Measurements from ENCODE around the gene EPB41L1. TPM values are rescaled to one million over a fixed set of nuclear protein-coding genes. Genes with fewer than 3 reads are reported as not detected.
"Not testable (repeated sequence)": the region's sequence is repeated elsewhere in the genome, so short reads cannot be mapped to it uniquely, and the experiment has no call there.

EPB41L1 gene
- total and polyA plus RNA-seq, 2 experiments from 2014 or later: 24.1 to 48.7 TPM

- Histone ChIP-seq H3K36me3 (ENCODE audit: insufficient read depth) (no peaks in the 10 kb centered on the region), H3K9me2 (ENCODE audit: insufficient read depth) (no peaks in the 10 kb centered on the region), H4K20me1 (replicated peaks; ENCODE audit: insufficient read depth) (no peaks in the 10 kb centered on the region), H3F3A (replicated peaks; ENCODE audit: low read depth) (no peaks in the 10 kb centered on the region), H3K4me1 (ENCODE audit: insufficient read depth) (no peaks in the 10 kb centered on the region; the same call in 1 of the 2 replicates), H3K27me3 (ENCODE audit: insufficient read depth) (no peaks in the 10 kb centered on the region), H3K27ac (ENCODE audit: low read depth) (no peak overlapping the region), H3K4me3 (no peak overlapping the region), H3K4me2 (no peak overlapping the region), H3K79me2 (replicated peaks; ENCODE audit: insufficient read depth) (no peaks in the 10 kb centered on the region), H2AFZ (no peak overlapping the region)
- TF ChIP-seq ZNF462 (CRISPR knock-in tag; IDR thresholded peaks at IDR 0.05) (no peak), POLR2AphosphoS5 (IDR thresholded peaks at IDR 0.05; ENCODE audit: low read depth) (no peak), JUNB (IDR thresholded peaks at IDR 0.05; ENCODE audit: unreplicated experiment) (no peak), CTCF (conservative IDR thresholded peaks at IDR 0.05; ENCODE audit: low read depth in 2 of 2) (no peak), REST (IDR thresholded peaks at IDR 0.05; ENCODE audit: unreplicated experiment) (no peak), ETS1 (IDR thresholded peaks at IDR 0.05) (no peak), EZH2phosphoT487 (IDR thresholded peaks at IDR 0.05; ENCODE audit: unreplicated experiment) (no peak)
- peaks cover 4% of the 10 kb centered on the region; the same call in 2 of the 3 replicates for H3K4me1 Mint-ChIP-seq
- no peak overlapping the region for H3K4me3 Mint-ChIP-seq
- no peak overlapping the region for H3K27ac Mint-ChIP-seq
- DNase-seq (ENCODE audit: low spot score) (no peak), ATAC-seq (no peak)
- no peaks in the 10 kb centered on the region for H3K9me3 Mint-ChIP-seq
- no peaks in the 10 kb centered on the region for H3K36me3 Mint-ChIP-seq (ENCODE audit: low read depth)
- peaks cover 5% of the 10 kb centered on the region for H3K27me3 Mint-ChIP-seq (ENCODE audit: insufficient read depth, low read depth, poor library complexity)
Observed at GRCh38 chr20:36135821-36136220, 18.7 kb upstream of the EPB41L1 start.

- not testable (repeated sequence) for H3K4me1 Mint-ChIP-seq; H3K4me3 Mint-ChIP-seq; ATAC-seq; H3F3A ChIP-seq (replicated peaks; ENCODE audit: low read depth); H3K36me3 Mint-ChIP-seq (ENCODE audit: low read depth); H3K27ac ChIP-seq (ENCODE audit: low read depth); H4K20me1 ChIP-seq (replicated peaks; ENCODE audit: insufficient read depth); DNase-seq (ENCODE audit: low spot score); H3K27ac Mint-ChIP-seq; H3K27me3 Mint-ChIP-seq (ENCODE audit: insufficient read depth, low read depth, poor library complexity); H3K4me1 ChIP-seq (ENCODE audit: insufficient read depth); H3K9me3 Mint-ChIP-seq; H3K4me2 ChIP-seq; H3K36me3 ChIP-seq (ENCODE audit: insufficient read depth); H3K4me3 ChIP-seq; H3K79me2 ChIP-seq (replicated peaks; ENCODE audit: insufficient read depth); H2AFZ ChIP-seq; H3K27me3 ChIP-seq (ENCODE audit: insufficient read depth); H3K9me2 ChIP-seq (ENCODE audit: insufficient read depth)
Observed at GRCh38 chr20:36137313-36137712, 17.2 kb upstream of the EPB41L1 start.
